GM19397 (cell line): ENCODE data around the gene TMUB1.
A peak's percentile ranks its signal among the peaks of the same experiment; 100 is the strongest.

ENCODE experiments used
- ATAC-seq: cut with Tn5 transposase; IDR thresholded peaks from one replicate; pipeline ENCODE4 v1.9.1; 2021; ENCODE audit warnings: mild to moderate bottlenecking, moderate library complexity; ENCODE audit not compliant: unreplicated experiment

TMUB1 gene

GRCh38 chr7:151086802-151087244 lies 3.5 kb upstream of the TMUB1 start:
- ATAC-seq: no peak

- peak; percentile 41 for ATAC-seq
Observed at GRCh38 chr7:151085691-151086620, 2.7 kb upstream of the TMUB1 start, which contains the start of gene AGAP3. Gene AGAP3, plus strand, starts transcription at chr7:151086475. Its CDS starts 267 bp downstream, at chr7:151086742.

- ATAC-seq: no peak
Observed at GRCh38 chr7:151085329-151085690, 2.0 kb upstream of the TMUB1 start.

GRCh38 chr7:151083824-151084160 lies 499 bp upstream of the TMUB1 start:
- no peak for ATAC-seq

DNA sequence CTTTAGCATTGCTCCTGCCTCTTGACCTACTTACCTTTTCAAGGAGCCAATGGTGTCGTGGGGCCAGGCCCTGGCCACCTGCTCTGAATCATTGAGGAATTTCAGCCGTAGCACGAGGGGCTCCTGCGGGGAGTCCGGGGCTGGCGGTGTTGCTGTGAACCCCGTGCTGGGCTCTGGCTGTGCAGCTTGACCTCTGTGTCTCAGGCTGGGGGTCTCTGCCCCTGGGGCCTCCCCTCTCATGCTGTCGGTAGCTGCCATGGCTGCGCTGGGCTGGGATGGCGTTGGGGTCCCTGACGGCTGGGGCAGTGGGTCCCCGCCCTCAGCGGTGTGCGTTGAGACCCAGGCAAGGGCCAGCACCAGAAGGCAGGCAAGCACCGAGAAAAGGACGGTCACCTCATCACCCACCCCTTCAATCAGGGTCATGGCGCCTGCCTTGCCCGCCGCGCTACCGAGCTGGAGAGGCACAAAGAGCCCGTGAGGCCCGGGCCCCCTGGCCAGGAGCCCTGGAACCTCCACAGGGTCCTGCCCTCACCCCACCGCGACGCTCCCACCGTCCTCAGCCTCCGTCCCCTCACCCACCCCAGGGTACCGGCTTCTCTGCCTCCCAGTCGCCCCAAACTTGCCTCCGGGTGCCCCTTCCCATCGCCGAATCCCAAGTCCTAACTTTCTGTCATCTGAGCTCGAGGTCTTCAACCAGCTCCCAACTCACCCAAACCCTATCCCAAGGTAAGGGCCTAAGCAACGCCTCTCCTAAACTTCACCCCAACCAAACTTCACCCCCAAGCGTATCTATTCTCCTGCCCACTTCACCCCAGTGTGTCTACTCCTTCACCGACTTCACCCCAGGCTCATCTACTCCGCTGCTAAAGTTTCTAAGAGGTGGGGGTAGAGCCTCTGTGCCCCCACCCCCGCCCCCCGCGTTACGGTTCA lies 887 bp downstream of the TMUB1 start:
- ATAC-seq: no peak

DNA sequence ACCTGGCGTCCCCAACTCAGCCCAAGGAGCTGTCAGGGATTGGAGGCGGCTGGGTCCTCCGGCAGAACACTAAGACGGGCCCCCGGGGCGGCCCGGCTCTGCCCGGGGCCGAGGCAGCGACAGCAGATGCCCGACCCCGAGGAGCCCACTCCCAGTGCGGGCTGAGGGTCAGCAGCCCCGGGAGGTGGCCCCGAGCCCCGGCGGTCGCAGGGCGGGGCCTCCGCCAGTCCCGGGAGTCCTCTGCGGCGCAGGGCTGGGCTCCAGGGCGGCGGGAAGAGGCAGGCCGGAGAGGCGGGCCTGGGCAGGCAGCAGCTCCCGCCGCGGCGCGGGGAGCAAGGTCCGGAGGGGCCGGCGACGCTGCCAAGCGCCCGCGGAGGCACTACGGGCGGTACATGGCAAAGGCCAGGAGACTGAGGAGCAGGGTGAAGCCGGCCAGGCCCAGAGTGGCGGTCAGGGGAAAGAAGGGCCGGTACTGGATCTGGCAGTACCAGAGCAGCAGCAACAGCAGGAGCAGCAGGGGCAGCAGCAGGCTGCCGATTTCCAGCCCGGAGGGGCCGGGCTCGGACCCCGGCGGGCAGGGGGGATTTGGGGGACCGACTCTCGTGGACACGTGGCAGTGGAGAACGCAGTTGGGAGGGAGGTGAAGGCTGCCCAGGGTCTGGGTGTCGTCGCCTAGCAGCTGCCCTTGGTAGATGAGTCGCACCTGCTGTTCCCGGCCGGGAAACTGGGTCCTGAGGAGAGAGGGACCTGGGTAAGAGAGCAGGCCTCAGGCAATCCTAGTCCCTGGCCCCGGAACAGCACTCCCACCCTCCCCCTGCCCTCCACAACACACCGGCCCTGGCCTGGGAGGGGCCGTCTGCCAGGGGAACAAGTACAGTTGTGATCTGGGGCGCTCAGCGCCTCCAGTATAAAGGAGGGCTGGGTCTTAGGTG lies 1.9 kb downstream of the TMUB1 start:
- no peak for ATAC-seq

- ATAC-seq: peak; percentile 70
Observed at GRCh38 chr7:151080522-151081169, 2.6 kb downstream of the TMUB1 start, which contains the start of gene FASTK. Gene FASTK, minus strand, starts transcription at chr7:151080809. Its CDS starts 43 bp downstream, at chr7:151080766.

DNA sequence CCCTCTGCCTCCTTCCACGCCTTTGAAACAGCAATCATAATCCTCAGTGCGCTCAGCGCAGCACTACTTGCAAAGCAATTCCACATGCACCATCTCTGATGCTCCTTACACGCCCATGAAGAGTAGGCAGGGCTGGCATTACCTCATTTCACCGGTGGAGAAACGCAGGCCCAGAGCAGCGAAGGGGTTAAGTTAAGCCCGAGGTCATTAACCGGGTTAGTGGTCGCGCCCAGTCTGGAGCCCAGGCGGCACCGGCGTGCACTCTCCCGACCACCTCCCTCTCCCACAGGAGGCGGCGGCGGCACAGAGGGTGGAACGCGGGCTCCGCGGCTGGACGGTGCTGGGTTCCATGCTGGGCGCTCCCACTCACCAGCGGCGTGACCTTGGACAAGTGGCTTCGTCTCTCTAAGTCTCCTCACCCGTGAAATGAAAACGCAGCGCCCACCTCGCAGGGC lies 3.2 kb downstream of the TMUB1 start:
- peak; percentile 4 for ATAC-seq

- no peak for ATAC-seq
Observed at GRCh38 chr7:151079199-151079910, 3.9 kb downstream of the TMUB1 start.

DNA sequence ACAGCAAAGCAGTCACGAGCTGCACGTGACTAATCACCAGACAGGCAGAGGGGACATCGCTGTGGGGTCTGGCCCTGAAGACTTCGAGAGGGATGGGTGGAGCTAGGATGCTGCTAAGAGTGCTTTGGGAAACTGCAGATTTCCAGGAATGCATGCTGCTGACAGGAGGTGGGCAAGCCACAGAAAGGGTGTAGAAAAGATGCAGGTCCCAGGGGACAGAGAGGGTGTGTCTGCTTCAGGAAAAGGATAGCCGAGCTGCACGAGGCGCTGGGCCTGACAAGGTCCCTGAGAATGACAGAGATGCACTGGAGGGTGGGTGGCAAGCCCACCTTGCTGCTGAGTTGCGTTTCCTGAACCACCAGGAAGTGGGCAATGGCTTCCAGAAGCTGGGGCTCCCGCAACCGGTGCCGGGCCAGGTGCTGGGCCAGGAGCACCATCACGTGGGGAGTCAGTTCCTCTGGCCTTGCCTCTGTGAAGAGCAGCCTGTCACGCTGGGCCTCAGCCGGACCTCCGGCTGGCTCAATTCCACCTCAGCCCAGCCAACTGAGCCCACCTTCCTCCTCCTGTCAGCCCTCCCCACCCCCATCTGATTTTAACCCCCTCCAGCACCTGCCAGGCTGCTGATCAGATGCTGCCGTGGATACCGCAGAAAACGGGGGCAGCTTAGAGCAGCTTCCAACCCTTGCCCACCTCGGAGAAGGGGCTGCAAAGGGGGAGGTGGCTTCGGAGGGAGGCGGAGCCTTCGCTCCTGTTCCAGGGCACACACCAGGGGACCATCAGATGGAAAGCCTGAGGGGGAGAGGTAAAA lies 4.9 kb downstream of the TMUB1 start:
- no peak for ATAC-seq

- ATAC-seq: no peak
Observed at GRCh38 chr7:151077705-151078232, 5.5 kb downstream of the TMUB1 start.

- ATAC-seq: no peak
Observed at GRCh38 chr7:151076863-151077704, 6.2 kb downstream of the TMUB1 start.

DNA sequence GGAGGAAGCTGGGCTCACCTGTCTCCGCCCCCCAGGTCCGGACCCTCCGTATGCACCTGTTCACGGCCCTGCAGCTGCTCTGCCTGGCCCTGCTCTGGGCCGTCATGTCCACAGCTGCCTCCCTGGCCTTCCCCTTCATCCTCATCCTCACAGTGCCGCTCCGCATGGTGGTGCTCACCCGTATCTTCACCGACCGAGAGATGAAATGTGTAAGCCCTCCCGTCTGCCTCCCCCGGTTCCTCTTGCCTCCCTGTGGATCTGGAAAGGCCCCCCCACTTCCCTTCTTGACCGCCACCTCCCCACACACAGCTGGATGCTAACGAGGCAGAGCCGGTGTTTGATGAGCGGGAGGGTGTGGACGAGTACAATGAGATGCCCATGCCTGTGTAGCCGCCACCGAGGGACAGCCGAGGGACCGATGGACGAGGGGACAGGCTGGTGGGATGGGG lies 7.3 kb downstream of the TMUB1 start:
- no peak for ATAC-seq

DNA sequence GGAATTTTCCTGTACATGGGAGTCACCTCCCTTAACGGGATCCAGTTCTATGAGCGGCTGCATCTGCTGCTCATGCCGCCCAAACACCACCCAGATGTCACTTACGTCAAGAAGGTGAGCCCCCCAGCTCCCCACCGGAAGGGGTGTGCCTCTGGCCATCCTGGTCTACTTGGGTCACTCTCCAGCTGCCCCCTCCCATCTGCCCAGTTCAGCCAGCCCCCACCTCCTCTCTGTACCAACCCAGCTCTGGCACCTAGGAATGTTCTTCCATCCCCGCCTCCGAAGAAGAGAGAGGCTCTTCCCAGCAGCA lies 7.7 kb downstream of the TMUB1 start:
- no peak for ATAC-seq

DNA sequence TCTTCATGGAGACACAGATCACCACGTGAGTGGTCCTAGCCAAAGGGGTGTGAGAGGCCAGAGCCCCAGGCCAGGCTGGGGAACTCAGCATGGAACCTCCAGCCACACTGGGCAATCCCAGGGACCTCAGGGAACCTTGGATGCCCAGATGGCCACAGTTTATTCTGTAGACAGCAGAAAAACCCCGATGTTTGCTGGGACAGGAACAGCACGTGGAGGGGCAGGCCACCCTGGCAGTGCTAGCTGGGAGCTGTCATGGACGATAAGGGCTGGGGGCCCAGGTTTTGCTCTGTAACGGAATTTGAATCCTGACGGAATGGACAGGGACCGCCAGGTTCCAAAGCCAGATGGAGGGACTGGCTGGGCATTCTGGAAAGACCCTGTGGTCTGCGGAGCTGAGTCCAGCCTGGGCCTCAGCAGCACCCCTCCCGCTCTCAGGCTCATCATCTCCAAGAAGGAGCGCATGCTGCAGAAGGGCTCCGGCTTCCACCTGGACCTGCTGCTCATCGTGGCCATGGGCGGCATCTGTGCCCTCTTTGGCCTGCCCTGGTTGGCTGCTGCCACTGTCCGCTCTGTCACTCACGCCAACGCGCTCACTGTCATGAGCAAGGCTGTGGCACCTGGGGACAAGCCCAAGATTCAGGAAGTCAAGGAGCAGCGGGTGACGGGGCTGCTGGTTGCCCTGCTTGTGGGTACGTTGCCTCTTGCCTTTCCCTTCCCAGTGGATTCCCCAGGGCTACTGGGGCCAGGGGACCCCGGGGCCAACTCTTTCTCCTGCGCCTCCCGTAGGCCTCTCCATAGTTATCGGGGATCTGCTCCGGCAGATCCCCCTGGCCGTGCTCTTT lies 8.3 kb downstream of the TMUB1 start:
- ATAC-seq: no peak

- no peak for ATAC-seq
Observed at GRCh38 chr7:151073990-151074389, 9.3 kb downstream of the TMUB1 start.
